Adrenal gland (tissue), 5 donors: Measurements from ENCODE around the gene DDR1.

Source experiments
- CTCF ChIP-seq, 6 experiments: fragments of 450-650 bp in 4 of 6; fragments of 200-600 bp in 2 of 6; sonication (generic) in 1 of 6; IDR thresholded peaks; 1 replicate in 5 of 6; 2 replicates in 1 of 6; pipeline versions ENCODE4 v1.5.1 to v1.8.0; 2016 to 2021; ENCODE audit warnings: antibody characterized with exemption in 6 of 6, mild to moderate bottlenecking in 2 of 6, moderate library complexity in 1 of 6
- POLR2A ChIP-seq, 2 donors: fragments of 450-650 bp; IDR thresholded peaks; one replicate each; pipeline ENCODE4 v1.6.1; 2017; ENCODE audit warnings: antibody characterized with exemption in 2 of 2, mild to moderate bottlenecking in 2 of 2, moderate library complexity in 1 of 2
- donor health status: DM: no; HTN: no; CAD: no.

GRCh38 chr6:30917041-30917440 lies 32.7 kb downstream of the DDR1 start:
- TF ChIP-seq CTCF (IDR thresholded peaks at IDR 0.05) (no peak), POLR2A (IDR thresholded peaks at IDR 0.05) (no peak)
